ENCODE measurements around the gene ACYP1. TPM values are rescaled to one million over a fixed set of nuclear protein-coding genes. Genes with fewer than 3 reads are reported as not detected.

Gene ACYP1
- total RNA-seq, 2 donors from 2014 or later = 11.3 to 16.1 TPM

DNA sequence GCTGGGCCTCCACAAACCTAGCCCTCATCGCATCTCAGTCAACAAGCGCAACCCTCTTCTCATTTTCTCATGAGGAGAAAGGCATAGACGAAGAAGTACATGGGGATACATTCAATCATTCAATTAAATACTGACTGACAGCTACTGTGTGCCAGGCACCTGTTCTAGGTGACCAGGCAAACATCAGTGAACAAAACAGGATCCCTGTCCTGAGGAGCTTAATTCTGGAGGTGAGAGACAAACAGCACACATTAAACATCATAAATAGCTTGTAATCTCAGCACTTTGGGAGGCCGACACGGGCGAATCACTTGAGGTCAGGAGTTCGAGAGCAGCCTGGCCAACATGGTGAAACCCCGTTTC, 362 bp upstream of the ACYP1 start:
- H3K9me3 ChIP-seq (ENCODE audit: control insufficient read depth, low read length, poor library complexity, severe bottlenecking) = no peaks in the 10 kb centered on the region
- Mint-ChIP-seq H3K27me3 (no peaks in the 10 kb centered on the region), H3K4me1 (peaks cover 18% of the 10 kb centered on the region), H3K27ac (peak overlapping the region; percentile 99), H3K36me3 (ENCODE audit: low read depth) (peaks cover 5% of the 10 kb centered on the region), H3K4me3 (peak overlapping the region; percentile 100)
- DNase-seq (no peak), ATAC-seq (peak; percentile 30)

DNA sequence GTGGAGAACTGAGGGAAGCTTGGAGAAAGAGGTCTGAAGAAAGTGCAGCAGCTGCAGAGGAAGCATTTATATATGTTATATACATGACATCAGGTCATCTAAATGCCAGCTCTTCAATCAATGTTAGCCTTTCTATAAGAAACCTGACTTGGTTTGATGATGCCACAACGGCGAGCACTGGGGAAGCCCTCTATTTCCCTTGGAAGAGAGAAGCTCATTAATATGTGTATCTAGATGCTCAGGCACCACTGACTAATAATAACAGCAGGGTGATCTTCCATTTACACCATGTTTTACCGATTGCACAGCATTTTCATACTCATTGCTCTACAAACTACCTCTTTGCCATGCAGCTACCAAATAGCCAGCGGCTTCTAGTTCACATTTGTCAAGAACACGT, 811 bp downstream of the ACYP1 start:
- H3K27ac Mint-ChIP-seq = peak overlapping the region; percentile 99

DNA sequence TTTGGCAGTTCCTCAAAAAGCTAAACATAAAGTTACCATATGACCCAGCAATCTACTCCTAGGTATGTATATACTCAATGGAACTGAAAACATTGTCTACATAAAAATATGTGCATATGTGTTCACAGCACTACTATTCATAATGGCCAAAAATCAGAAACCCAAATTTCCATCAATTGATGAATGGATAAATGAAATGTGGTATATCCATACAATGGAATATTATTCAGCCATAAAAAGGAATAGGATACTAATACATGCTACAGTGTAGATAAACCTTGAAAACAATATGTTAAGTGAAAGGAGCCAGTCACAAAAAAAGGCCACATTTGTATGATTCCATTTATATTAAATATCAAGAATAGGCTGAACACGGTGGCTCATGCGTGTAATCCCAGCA, 3.4 kb downstream of the ACYP1 start:
- no peaks in the 10 kb centered on the region for H3K27me3 Mint-ChIP-seq
- DNase-seq (no peak), ATAC-seq (no peak)
- peaks cover 7% of the 10 kb centered on the region for H3K36me3 Mint-ChIP-seq (ENCODE audit: low read depth)
- peak overlapping the region; percentile 77 for H3K27ac Mint-ChIP-seq
- H3K4me1 Mint-ChIP-seq = peaks cover 26% of the 10 kb centered on the region
- H3K4me3 Mint-ChIP-seq = no peak overlapping the region
- no peaks in the 10 kb centered on the region for H3K9me3 ChIP-seq (ENCODE audit: control insufficient read depth, low read length, poor library complexity, severe bottlenecking)

More for the DNA sequence above, 811 bp downstream of the ACYP1 start:
- peak; percentile 12 for ATAC-seq
- H3K9me3 ChIP-seq (ENCODE audit: control insufficient read depth, low read length, poor library complexity, severe bottlenecking) = no peaks in the 10 kb centered on the region
- Mint-ChIP-seq H3K4me3 (peak overlapping the region; percentile 100), H3K4me1 (peaks cover 18% of the 10 kb centered on the region), H3K36me3 (ENCODE audit: low read depth) (peaks cover 5% of the 10 kb centered on the region), H3K27me3 (no peaks in the 10 kb centered on the region)
- no peak for DNase-seq

DNA sequence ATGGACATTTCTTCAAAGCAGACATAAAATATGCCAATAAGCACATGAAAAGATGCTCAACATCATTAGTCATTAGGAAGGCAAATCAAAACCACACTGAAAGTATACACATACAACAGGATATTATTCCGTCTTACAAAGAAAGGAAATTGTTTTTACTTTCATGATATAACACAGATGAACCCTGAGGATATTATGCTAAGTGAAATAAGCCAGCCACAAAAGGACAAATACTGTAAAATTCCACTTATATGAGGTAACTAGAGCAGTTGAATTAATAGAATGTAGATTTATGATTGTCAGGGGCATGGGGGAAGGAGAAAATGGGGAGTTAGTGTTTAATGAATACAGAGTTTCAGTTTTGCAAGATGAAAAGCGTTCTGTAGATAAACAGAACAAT, 4.2 kb downstream of the ACYP1 start:
- peaks cover 27% of the 10 kb centered on the region for H3K4me1 Mint-ChIP-seq
- no peak overlapping the region for H3K27ac Mint-ChIP-seq
- H3K36me3 Mint-ChIP-seq (ENCODE audit: low read depth) = peaks cover 7% of the 10 kb centered on the region
- no peak for ATAC-seq
- no peaks in the 10 kb centered on the region for H3K27me3 Mint-ChIP-seq
- H3K9me3 ChIP-seq (ENCODE audit: control insufficient read depth, low read length, poor library complexity, severe bottlenecking) = no peaks in the 10 kb centered on the region
- H3K4me3 Mint-ChIP-seq = no peak overlapping the region
- DNase-seq = no peak

DNA sequence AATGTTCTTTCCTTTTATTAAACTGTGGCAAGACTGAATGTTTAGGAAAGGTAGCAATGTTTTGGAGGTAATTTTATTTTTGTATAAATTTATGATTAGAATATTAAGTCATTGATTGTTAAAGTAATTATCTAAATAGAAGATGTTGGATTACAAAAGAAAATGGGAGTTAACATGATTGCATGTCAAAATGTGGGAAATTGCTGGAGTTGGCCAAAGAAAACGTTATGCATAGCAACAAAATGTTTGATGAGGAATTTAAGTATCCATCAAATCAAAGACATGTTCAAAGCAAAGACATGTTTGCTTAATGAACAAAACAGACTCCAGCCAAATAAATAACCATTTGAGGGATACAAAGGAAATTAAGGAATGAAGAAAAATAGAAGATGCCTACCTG, 9.4 kb downstream of the ACYP1 start:
- DNase-seq (no peak), ATAC-seq (no peak)
- Mint-ChIP-seq H3K4me3 (no peak overlapping the region), H3K4me1 (peaks cover 25% of the 10 kb centered on the region), H3K36me3 (ENCODE audit: low read depth) (peaks cover 2% of the 10 kb centered on the region), H3K27me3 (no peaks in the 10 kb centered on the region), H3K27ac (no peak overlapping the region)
- H3K9me3 ChIP-seq (ENCODE audit: control insufficient read depth, low read length, poor library complexity, severe bottlenecking) = no peaks in the 10 kb centered on the region

DNA sequence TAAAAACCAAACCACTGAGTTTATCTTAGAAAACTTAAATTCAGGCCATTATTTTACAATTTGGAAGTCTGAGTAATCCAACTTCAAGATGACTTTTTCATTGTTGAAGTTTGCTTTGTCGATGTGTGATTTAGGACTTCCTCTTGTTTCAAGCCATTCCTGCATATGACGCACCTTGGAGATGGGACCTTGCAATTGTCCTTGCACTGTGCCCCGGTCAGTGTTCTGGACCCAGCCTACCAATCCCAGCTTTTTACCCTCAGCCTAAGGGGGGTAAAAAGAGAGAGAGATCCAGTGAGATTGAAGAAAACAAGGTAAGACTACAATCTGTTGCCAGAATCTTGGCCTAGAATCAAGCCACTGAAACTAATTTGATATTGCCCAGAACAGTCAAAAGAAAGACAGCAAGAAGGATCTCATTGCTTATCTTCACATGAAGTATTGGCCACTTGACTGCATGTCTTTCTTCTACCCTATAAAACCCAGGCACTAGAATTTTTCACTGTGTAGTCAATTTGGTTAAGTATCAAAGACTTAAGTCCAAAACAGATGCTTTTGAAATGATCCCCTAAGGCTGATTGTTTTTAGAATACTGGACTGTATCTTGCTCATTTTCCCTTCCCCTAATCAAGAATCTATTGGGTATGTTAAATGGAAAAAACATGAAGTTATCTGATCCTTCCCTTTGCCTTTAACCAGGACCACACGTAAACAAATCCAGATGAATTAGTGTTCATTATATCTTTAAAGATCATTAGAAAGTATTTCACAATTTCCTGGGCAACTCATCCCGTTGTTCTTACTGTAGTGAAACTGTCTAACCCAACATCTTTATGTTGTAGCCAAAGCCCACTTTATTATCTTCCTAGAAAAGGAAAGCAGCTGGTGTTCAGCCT, 10.2 kb downstream of the ACYP1 start:
- DNase-seq (no peak), ATAC-seq (no peak)
- H3K9me3 ChIP-seq (ENCODE audit: control insufficient read depth, low read length, poor library complexity, severe bottlenecking) = no peaks in the 10 kb centered on the region
- H3K27ac Mint-ChIP-seq = peak overlapping the region; percentile 96
- H3K36me3 Mint-ChIP-seq (ENCODE audit: low read depth) = peaks cover 2% of the 10 kb centered on the region
- H3K4me3 Mint-ChIP-seq = no peak overlapping the region
- peaks cover 25% of the 10 kb centered on the region for H3K4me1 Mint-ChIP-seq
- no peaks in the 10 kb centered on the region for H3K27me3 Mint-ChIP-seq

DNA sequence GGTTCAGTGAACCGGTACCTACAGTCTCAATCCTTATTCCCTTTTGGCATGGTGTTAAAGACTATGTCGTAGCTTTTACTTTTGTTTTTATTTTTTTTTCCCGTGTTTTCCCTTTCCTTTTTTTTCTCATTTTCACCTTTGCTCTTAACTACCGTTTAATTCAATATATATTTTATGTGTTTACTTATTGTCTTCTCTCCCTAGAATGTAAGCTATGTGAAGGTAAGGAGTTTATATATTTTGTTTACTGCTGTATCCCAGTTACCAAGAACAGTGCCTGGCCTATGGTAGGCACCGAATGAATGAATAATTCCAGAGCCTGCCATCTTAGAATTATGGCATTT, 12.3 kb downstream of the ACYP1 start:
- no peak for ATAC-seq
- no peaks in the 10 kb centered on the region for H3K9me3 ChIP-seq (ENCODE audit: control insufficient read depth, low read length, poor library complexity, severe bottlenecking)
- peaks cover 30% of the 10 kb centered on the region for H3K4me1 Mint-ChIP-seq
- no peaks in the 10 kb centered on the region for H3K27me3 Mint-ChIP-seq
- peaks cover 2% of the 10 kb centered on the region for H3K36me3 Mint-ChIP-seq (ENCODE audit: low read depth)
- H3K4me3 Mint-ChIP-seq = peak overlapping the region; percentile 95
- peak overlapping the region; percentile 96 for H3K27ac Mint-ChIP-seq
- DNase-seq = no peak

DNA sequence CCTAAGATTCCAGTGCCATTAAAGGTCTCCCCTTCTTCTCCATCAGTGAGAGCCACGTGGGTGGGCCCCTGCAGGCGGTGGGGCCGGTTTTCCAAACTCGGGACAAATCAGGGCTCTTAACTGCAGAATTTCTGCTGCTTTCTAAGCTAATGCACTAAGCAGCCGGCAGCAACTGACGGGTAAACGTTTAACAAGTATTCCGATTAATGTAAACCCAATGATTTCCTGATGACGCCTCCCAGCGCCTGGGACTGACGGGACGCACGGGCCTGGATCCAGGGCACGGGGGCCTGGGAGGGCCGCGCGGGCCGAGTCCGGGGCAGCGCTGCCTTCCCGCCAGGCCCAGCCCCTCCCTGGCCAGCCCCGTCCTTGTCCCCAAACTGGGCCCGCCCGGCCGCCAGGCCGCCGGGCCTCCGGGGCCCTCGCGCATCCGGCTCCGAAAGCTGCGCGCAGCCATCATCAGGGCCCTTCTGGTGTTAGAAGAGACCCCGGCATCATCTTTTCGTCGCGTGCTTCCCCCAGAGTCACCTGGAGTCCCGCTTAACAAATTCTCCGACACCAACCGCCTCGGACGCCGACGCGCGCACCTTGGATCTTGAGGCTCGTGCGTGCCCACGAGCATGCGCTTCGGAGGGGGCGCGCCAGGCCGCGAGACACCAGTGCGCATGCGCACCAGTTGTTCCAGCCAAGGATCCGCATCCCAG, 12.8 kb downstream of the ACYP1 start, which contains the start of gene MLH3:
Gene MLH3 (minus strand): TSS at position 616 of the 704 bp plus-strand sequence. CDS start 1,812 bp downstream, outside the sequence.
- H3K4me1 Mint-ChIP-seq = peaks cover 32% of the 10 kb centered on the region
- peaks cover 2% of the 10 kb centered on the region for H3K36me3 Mint-ChIP-seq (ENCODE audit: low read depth)

DNA sequence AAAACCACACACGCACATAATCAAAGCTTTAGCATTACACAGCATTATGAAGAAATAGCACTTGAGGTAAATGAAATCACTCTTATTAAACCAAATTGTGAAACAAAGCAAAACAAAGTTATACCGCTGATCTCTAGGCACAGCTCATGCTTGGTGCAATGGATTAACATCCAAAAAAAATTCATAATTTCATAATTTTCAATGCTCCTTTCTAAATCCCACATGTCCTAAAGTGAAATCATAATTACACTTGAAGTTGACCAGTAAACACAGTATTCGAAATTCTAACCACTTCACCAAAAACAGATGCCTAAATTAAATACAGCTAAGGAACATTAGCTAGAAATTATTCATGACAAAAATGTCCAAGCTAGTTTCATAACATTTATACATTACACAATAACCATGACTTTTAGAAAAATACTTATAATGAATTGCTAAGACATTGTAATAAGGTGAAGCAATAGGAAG, 14.1 kb downstream of the ACYP1 start:
- no peaks in the 10 kb centered on the region for H3K27me3 Mint-ChIP-seq
- H3K4me3 Mint-ChIP-seq = peak overlapping the region; percentile 95
- no peaks in the 10 kb centered on the region for H3K9me3 ChIP-seq (ENCODE audit: control insufficient read depth, low read length, poor library complexity, severe bottlenecking)
- H3K27ac Mint-ChIP-seq = no peak overlapping the region
- no peaks in the 10 kb centered on the region for H3K36me3 Mint-ChIP-seq (ENCODE audit: low read depth)
- H3K4me1 Mint-ChIP-seq = peaks cover 34% of the 10 kb centered on the region
- ATAC-seq (no peak), DNase-seq (no peak)

More for the DNA sequence above, 12.8 kb downstream of the ACYP1 start, which contains the start of gene MLH3:
- ATAC-seq (peak; percentile 87), DNase-seq (peak; percentile 71 to 74 (median 72))
- Mint-ChIP-seq H3K4me3 (peak within 1 kb of the TSS; percentile 95), H3K27ac (peak within 1 kb of the TSS; percentile 96), H3K27me3 (no peaks in the 10 kb centered on the region)
- no peaks in the 10 kb centered on the region for H3K9me3 ChIP-seq (ENCODE audit: control insufficient read depth, low read length, poor library complexity, severe bottlenecking)

DNA sequence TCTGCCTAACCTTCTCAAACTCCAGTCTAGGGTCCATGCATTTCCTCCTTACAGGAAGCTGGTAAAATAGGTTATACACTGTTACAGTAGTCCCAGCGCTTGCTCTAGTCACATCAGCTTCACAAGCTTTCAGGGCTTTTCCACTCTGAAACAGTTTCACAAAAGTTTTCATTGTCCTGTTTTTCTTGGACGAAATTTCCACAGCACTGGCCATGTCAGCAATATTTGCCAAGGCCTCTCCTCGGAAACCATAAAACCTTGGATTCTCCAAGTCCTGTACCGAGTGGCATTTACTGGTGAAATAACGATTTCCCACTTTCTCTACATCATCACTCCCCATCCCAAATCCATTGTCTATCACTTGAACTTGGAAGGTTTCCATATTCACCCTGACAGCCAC, 14.7 kb downstream of the ACYP1 start:
- H3K9me3 ChIP-seq (ENCODE audit: control insufficient read depth, low read length, poor library complexity, severe bottlenecking) = no peaks in the 10 kb centered on the region
- no peak overlapping the region for H3K4me3 Mint-ChIP-seq
- DNase-seq (no peak), ATAC-seq (no peak)
- H3K27ac Mint-ChIP-seq = no peak overlapping the region
- no peaks in the 10 kb centered on the region for H3K27me3 Mint-ChIP-seq
- H3K4me1 Mint-ChIP-seq = peaks cover 39% of the 10 kb centered on the region
- H3K36me3 Mint-ChIP-seq (ENCODE audit: low read depth) = no peaks in the 10 kb centered on the region

DNA sequence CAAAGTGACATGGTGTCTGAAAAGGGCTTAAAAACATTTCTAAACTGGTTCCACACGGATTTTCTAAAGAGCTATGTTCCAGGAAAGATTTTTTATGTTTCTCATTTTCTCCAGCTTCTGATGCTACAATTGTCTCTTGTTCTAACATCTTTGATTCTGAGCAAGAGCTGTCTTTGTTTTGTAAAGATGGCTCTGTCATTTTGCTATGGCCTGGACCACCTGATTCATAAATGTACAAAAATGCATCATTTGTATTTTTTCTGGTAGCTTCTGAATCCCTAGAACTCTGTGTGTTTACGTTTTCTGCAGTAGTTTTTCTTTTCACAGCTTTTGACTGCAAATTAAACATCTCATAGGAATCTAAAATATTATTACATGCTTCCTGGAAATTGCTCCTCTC, 15.7 kb downstream of the ACYP1 start:
- H3K36me3 Mint-ChIP-seq (ENCODE audit: low read depth) = no peaks in the 10 kb centered on the region
- no peaks in the 10 kb centered on the region for H3K27me3 Mint-ChIP-seq
- H3K4me3 Mint-ChIP-seq = no peak overlapping the region
- DNase-seq (no peak), ATAC-seq (no peak)
- no peaks in the 10 kb centered on the region for H3K9me3 ChIP-seq (ENCODE audit: control insufficient read depth, low read length, poor library complexity, severe bottlenecking)
- H3K4me1 Mint-ChIP-seq = peaks cover 42% of the 10 kb centered on the region
- no peak overlapping the region for H3K27ac Mint-ChIP-seq

DNA sequence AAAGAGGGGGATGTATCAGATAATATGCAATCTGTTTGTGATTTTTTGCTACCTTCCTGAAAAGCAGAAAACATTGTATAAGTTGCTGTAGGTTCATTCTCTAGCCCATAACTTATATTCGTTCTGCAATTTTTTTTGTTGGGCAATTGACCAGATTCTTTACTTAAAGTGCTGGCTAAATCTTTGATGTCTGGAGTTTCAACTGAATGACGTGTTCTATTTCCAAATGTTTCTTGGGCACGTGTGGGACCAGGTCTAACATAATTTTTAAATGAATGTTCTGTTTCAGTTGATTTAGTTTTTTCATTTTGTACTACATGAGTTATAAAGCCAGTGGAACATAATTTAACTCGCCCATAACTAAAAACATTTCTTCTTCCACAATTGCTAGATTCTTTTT, 16.3 kb downstream of the ACYP1 start:
- DNase-seq = no peak
- Mint-ChIP-seq H3K4me1 (peaks cover 42% of the 10 kb centered on the region), H3K27ac (no peak overlapping the region), H3K4me3 (no peak overlapping the region), H3K36me3 (ENCODE audit: low read depth) (no peaks in the 10 kb centered on the region), H3K27me3 (no peaks in the 10 kb centered on the region)
- no peaks in the 10 kb centered on the region for H3K9me3 ChIP-seq (ENCODE audit: control insufficient read depth, low read length, poor library complexity, severe bottlenecking)
- no peak for ATAC-seq

DNA sequence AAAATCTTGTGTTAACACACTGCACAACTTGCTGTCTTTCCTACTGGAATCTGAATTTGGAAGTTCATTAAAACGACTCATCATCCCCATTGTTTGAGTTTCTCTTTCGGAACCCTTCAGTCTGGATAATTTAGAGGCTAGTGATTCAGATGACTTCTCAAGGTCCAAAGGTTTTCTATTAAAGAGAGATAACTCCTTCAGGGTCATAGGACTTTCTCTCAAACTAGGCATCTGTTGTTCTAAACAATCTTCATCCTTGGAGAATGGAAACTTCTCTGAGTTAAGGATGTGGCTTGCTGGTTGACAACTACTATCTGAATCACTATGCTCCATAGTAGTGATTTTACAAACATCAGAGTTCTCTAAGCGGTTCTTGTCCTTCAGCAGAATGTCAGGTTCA, 16.9 kb downstream of the ACYP1 start:
- no peak for ATAC-seq
- H3K36me3 Mint-ChIP-seq (ENCODE audit: low read depth) = no peaks in the 10 kb centered on the region
- no peak for DNase-seq
- no peaks in the 10 kb centered on the region for H3K27me3 Mint-ChIP-seq
- no peak overlapping the region for H3K27ac Mint-ChIP-seq
- H3K9me3 ChIP-seq (ENCODE audit: control insufficient read depth, low read length, poor library complexity, severe bottlenecking) = no peaks in the 10 kb centered on the region
- H3K4me3 Mint-ChIP-seq = no peak overlapping the region
- H3K4me1 Mint-ChIP-seq = peaks cover 42% of the 10 kb centered on the region
